Rectal smooth muscle tissue (tissue), 1 donor: Measurements from ENCODE around the gene PXK.

Experiments used
- H3K27ac ChIP-seq: one replicate; pipeline ENCODE4 v1.7.0; 2013; ENCODE audit warnings: low read depth, low read length, inconsistent platforms
- H3K27me3 ChIP-seq: one replicate; pipeline ENCODE4 v1.7.0; 2013; ENCODE audit warnings: low read length; ENCODE audit not compliant: control insufficient read depth, insufficient read depth
- H3K36me3 ChIP-seq: one replicate; pipeline ENCODE4 v1.7.0; 2013; ENCODE audit warnings: low read length; ENCODE audit not compliant: control insufficient read depth, insufficient read depth
- H3K4me1 ChIP-seq: one replicate; pipeline ENCODE4 v1.7.0; 2013; ENCODE audit warnings: low read length; ENCODE audit not compliant: control insufficient read depth, insufficient read depth
- H3K4me3 ChIP-seq: one replicate; pipeline ENCODE4 v1.7.0; 2013; ENCODE audit warnings: low read length
- H3K9ac ChIP-seq: one replicate; pipeline ENCODE4 v1.7.0; 2013; ENCODE audit warnings: low read length

PXK gene

DNA sequence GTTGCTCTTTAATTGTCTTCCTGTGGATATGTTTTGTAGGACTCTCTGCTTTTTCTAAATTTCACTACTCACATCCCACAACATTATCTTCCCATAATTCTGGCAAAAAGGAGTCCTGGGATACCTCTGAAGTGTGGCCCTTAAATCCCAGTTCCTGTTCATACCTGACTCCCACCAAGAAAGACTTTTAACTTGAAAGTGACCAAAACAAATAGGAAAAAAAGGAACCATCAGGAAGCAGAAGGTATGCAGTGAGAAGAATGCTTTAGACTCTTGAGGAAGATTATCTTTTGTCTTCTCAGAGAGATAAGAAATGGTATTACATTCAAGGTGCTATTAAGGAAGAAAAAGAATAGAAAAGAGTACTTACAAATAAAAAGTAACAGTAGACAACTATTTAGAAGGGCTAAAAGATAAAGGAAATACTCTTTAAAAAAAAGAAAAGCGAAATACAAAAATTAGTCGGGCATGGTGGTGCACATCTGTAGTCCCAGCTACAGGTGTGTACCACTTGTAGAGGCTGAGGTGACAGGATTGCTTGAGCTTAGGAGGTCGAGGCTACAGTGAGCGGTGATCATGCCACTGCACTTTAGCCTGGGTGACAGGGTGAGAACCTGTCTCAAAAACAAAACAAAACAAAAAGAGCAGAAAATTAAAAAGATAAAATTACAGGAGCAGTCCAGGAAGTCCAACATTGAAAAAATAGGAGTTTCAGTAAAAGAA lies 46.8 kb downstream of the PXK start:
- H3K27ac ChIP-seq = no peak overlapping the region
- H3K4me3 ChIP-seq = no peak overlapping the region
- no peaks in the 10 kb centered on the region for H3K36me3 ChIP-seq
- no peaks in the 10 kb centered on the region for H3K27me3 ChIP-seq
- no peaks in the 10 kb centered on the region for H3K4me1 ChIP-seq
- H3K9ac ChIP-seq = no peak overlapping the region

DNA sequence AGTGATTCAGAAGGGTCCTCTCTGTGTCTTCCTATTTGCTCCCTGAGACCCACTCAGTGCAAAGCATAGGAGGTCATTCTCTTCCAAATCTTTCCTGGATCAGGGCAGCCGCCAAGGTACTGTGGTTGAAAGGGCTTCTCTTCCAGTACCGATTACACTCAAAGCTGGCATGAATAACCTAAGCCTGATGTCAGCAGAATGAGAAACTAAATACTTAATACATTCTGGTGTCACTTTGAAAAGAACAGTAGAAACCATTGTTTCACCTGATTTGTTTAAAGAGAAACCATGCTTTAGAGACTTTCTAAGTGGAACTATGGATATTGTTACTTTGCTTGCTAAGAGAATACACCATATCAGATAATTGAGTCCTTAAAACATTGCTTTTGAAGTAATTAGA lies 50.8 kb downstream of the PXK start:
- Histone ChIP-seq H3K9ac (no peak overlapping the region), H3K27ac (no peak overlapping the region), H3K27me3 (no peaks in the 10 kb centered on the region), H3K4me3 (no peak overlapping the region), H3K36me3 (no peaks in the 10 kb centered on the region), H3K4me1 (peaks cover 5% of the 10 kb centered on the region)

DNA sequence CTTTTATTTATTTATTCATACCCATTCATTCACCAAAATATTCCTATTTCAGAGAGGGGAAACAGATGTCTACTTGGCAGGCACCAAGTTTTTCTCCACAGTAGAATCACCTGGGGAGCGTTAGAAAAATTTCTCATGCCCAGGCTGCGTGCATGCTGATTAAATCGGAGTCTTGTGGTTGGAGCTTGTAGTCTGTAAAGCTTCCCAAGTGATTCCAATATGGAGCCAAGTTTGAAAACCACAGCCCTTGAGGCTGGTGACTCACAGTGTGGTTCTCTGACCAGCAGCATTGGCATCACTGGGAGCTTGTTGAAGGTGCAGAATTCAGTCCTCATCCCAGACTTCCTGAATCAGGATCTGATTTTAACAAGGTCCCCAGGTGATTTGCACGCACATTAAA lies 51.2 kb downstream of the PXK start:
- no peaks in the 10 kb centered on the region for H3K36me3 ChIP-seq
- no peak overlapping the region for H3K4me3 ChIP-seq
- H3K27ac ChIP-seq = peak overlapping the region; percentile 17
- no peak overlapping the region for H3K9ac ChIP-seq
- no peaks in the 10 kb centered on the region for H3K27me3 ChIP-seq
- H3K4me1 ChIP-seq = peaks cover 9% of the 10 kb centered on the region

DNA sequence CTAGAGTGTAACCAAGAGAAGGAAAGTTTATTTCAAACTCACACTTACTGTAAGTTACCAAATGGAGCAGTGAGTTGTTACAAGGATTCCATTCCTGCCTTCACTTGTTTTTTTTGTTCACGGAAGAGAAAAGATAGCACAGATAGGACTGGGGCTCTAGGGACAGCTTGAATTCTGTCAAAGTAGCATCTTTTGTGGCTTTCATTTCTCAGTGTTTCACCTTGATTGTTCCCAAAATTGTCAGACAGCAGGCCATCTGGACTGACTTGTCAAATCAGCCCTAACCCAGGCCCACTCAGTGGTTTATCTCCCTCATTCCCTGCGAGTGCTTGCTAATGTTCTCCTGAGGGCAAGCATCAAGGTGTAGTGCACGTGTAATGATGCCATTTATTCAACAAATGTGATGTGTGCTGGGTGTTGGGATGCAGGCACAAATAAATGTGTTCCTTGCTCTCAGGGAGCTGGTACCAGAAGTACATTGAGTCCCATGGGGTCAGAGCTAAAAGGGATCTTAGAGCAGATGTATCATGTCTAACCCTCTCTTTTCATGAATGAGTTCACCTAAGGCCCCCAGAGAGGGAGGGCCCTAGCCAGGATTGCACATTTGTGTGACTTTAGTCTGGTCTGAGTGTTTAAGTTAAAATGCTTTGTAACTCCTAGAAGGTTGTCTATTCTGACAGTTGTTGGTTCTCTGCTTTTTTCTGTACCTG lies 51.8 kb downstream of the PXK start:
- Histone ChIP-seq H3K36me3 (no peaks in the 10 kb centered on the region), H3K27me3 (no peaks in the 10 kb centered on the region), H3K4me1 (peaks cover 10% of the 10 kb centered on the region), H3K27ac (peak overlapping the region; percentile 17), H3K9ac (no peak overlapping the region), H3K4me3 (no peak overlapping the region)

DNA sequence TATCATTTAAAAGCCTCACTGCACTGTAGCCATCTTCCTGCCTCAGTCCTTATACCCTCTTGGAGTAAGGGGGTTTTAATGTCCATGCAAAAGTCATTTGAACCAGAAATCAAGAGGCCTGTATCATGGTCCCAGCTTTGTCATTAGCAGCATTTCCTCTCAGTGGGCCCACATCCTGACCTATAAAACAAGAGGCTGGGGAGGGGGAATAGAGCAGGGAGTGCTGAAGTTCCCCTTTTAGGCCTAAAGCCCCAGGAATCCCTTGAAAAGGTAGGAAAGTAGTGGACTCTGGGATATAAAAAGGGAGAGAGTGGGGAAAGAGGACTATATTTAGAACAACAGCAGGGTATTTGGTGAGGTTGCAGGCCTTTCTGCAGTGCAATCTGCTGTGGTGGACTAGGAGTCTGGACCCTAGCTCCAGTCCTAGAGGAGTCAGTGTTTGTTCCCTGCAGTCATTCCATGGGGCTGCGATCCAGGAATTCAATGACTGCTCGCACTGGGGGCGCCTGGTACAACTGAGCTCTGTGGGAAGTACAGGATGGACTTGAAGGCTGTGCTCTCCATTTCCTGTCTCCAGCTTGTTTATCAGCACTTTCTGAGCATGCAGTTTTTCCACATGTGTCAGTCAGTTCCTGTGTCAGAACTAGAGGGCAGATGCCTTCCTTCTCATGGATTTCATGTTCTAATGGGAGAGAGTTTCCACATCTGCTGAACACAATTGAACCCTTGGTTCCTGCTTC lies 54.1 kb downstream of the PXK start:
- H3K4me1 ChIP-seq = peaks cover 16% of the 10 kb centered on the region
- no peaks in the 10 kb centered on the region for H3K27me3 ChIP-seq
- H3K4me3 ChIP-seq = no peak overlapping the region
- no peaks in the 10 kb centered on the region for H3K36me3 ChIP-seq
- peak overlapping the region; percentile 57 for H3K27ac ChIP-seq
- no peak overlapping the region for H3K9ac ChIP-seq

DNA sequence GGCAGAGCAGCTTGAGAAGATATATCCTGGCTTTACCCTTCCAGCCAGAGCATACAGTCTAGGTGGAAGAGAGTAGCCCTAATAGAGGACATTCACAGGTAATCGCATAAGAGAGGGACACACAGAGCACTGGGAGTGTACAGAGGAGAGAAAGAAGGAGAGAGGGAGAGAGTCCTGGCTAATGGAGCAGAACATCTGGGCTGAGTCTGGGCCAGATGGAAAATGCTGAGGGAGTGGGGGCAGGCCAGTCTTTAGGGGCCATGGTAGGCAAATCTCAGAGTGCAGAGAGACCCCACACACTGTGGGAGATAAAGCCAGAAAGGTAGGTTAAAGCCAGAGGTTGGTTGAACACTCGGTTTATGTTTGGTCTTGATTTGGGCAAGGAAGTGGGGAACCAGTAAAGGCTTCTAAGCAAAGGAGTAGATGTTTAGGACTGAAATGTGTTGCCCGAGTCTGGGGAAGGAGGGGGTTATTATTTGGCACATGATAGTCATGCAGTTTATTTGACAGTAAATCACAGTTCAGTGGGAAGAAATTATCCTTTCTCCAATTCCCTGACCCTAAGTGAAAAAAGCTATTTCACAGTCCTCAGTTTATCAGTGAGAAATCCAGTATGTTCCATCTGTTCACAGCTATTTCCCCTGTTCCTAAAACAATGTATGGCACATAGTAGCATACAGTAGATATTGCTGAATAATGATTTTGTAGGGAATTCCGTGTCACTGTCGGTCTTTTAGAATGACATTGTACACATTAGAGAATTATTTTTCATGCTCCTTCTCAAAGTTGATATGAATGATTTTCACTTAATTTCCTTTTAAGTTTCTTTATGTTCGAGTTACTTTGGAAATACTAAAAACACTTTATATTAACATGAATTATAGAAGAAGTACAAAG lies 55.2 kb downstream of the PXK start:
- Histone ChIP-seq H3K9ac (no peak overlapping the region), H3K4me1 (peaks cover 20% of the 10 kb centered on the region), H3K27me3 (no peaks in the 10 kb centered on the region), H3K27ac (peak overlapping the region; percentile 57), H3K4me3 (no peak overlapping the region), H3K36me3 (no peaks in the 10 kb centered on the region)

DNA sequence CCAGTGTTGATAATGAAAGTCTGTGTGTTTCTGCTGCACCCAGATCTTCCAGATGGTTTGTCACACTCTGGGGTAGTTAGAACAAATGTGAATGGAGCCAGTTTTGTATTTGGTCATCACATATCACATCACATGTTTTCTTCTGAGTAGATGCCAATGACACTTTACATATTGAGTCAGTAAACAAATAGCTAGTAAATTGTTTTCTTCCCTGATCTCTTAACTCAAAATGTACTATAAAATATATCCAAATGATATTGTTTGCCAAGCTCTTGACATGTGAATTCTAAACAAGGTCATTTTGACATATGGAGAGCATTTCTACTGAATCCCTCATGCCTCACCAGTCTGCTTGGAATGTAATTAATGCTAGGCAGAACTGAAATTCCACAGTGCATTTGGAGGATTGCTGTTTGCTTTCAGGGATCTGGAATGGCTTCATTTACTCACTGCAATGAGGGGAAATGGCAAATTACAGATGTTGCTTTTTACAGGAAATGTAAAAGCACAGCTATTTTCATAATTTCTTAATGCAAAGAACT lies 55.9 kb downstream of the PXK start:
- Histone ChIP-seq H3K36me3 (no peaks in the 10 kb centered on the region), H3K27ac (peak overlapping the region; percentile 48), H3K9ac (no peak overlapping the region), H3K4me1 (peaks cover 20% of the 10 kb centered on the region), H3K4me3 (no peak overlapping the region), H3K27me3 (no peaks in the 10 kb centered on the region)

DNA sequence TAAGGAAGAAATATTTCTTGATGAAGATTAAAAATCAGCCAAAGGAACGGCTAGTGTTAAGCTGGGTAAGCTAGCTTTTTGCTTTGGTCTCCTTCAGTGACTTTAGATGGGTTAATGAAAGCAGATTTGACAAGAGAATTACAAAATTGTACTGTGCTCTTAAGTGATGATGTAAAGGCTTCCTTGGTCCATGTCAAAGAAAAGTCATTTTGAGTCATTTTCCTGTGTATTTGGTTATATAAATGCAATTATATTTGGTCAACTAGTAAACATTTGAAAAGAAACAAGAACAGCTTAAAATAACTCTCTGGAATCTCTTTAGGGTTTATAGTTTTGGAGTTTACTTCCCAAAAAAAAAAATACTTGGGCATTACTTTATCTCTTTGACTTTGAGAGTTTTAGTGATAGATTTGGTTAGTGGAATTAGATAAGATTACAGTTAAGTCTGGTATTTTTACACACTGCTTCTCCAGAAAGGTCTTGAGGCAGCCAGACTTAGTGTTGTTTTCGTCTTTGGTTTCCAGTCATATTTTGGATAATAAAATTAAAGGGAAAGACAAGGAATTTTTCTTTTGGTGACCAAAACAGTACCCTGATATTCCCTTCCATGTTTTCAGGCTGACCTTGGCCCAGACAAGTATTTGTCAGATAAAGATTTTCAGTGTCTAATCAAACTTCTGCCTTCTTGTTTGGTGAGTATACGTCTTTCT lies 58.6 kb downstream of the PXK start:
- H3K36me3 ChIP-seq = peaks cover 5% of the 10 kb centered on the region
- H3K4me3 ChIP-seq = no peak overlapping the region
- no peaks in the 10 kb centered on the region for H3K27me3 ChIP-seq
- H3K9ac ChIP-seq = no peak overlapping the region
- peak overlapping the region; percentile 3 for H3K27ac ChIP-seq
- peaks cover 24% of the 10 kb centered on the region for H3K4me1 ChIP-seq

DNA sequence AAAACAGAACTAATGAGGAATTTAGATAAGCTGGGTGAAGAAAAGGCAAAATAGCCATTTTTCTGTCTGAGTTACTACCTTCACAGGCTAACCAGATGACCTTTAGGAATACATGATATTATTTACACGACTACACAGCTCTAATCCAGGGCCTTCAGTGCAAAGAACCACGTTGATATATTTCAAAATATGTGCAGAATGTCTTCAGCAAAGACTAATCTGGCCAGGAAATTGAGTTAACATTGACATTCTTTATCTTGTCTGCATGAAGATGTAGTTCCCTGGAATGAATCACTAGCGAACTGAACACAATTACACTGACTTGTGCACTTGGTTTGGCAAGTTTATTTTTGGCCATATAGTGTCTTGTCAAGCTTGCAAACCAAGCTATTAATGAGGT lies 59.5 kb downstream of the PXK start:
- Histone ChIP-seq H3K4me3 (no peak overlapping the region), H3K9ac (no peak overlapping the region), H3K27ac (no peak overlapping the region), H3K27me3 (no peaks in the 10 kb centered on the region), H3K4me1 (peaks cover 24% of the 10 kb centered on the region), H3K36me3 (peaks cover 9% of the 10 kb centered on the region)

DNA sequence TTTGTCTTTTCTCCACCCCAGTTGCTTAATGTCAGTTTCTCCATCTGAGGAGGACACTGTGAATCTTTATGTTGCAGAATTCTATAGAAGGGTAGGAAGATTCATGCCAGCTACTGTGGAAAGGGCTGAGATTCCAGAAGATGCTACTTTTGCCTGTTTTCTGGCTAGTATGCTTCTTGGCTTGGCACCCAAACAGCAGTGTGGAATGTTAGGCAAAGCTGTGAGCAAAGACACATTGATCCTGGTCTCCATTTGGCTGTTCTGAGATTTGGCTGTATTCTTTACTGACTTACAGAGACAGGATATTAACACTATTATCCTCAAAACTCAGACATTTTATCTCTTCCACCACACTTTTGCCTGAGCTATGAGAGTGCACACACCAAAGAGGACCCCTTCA lies 61.6 kb downstream of the PXK start:
- H3K4me1 ChIP-seq = peaks cover 14% of the 10 kb centered on the region
- no peak overlapping the region for H3K4me3 ChIP-seq
- H3K36me3 ChIP-seq = peaks cover 18% of the 10 kb centered on the region
- no peak overlapping the region for H3K9ac ChIP-seq
- H3K27me3 ChIP-seq = no peaks in the 10 kb centered on the region
- H3K27ac ChIP-seq = no peak overlapping the region

DNA sequence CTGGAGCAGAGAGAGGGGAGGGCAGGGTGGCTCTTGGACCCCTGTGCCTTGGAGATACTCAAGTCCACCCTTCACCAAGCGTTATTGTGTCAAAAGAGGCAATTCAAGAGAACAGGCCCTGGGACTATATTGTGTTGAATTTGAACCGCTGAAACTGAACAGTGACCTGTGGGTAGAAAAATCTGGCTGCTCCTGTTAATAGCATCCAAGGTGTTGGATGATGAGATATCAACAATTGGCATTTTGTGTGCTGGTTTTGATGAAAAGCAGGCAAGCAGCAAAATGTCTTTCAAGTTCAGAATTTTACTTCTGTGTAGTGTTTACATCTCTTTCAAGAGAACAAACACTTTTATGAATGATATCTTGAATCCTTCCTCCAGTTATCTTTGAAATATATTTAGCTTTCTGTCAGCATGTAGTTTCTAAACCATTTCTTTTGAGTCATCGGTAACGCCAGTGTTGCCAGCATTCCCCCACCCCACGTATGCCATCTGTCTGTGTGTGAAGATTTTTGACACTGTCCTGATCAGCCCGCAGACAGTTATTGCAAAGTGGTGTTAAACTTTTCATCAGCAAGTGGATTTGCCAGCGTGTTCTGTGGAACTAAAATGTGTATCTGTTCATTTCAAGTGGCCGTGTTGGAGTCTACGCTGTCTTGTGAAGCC lies 66.1 kb downstream of the PXK start:
- H3K4me1 ChIP-seq = peaks cover 4% of the 10 kb centered on the region
- H3K27me3 ChIP-seq = no peaks in the 10 kb centered on the region
- no peak overlapping the region for H3K27ac ChIP-seq
- H3K9ac ChIP-seq = no peak overlapping the region
- peaks cover 27% of the 10 kb centered on the region for H3K36me3 ChIP-seq
- no peak overlapping the region for H3K4me3 ChIP-seq
